ENCODE results near the gene SNTA1.

DNA sequence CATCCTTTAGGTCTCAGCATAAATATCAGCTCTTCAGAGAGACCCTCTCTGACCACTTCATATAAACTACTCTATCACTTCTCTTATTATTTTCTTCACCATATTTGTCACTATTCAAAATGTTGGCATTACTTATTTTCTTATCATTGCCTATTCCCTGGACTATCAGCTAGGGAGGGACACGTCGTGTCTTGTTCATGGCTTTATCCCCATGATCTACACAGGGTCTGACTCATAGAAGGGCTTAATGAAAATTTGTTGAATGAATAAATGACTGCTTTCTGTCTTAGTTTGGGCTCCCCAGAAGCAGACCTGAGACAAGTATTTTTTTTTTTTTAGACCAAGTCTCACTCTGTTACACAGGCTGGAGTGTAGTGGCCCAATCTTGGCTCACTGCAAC, 39.3 kb downstream of the SNTA1 start:
- TF ChIP-seq CTCF (conservative IDR thresholded peaks at IDR 0.05 in 1 of 2, IDR thresholded peaks at IDR 0.05 in 1 of 2; ENCODE audit: extremely low read depth in 1 of 2, insufficient read depth in 1 of 2, low read depth in 1 of 2, low read length in 2 of 2) (no peak), EZH2 (IDR thresholded peaks at IDR 0.05; ENCODE audit: borderline replicate concordance, low read length) (no peak)
